ENCODE data around the gene DOCK10.

The DOCK10 gene

GRCh38 chr2:224734949-224735348, 307.3 kb downstream of the DOCK10 start:
- no peak for FAIRE-seq
- TF ChIP-seq CTCF (IDR thresholded peaks at IDR 0.05; ENCODE audit: insufficient read depth, missing control alignments), result no peak
- no peak for DNase-seq (ENCODE audit: insufficient read length, low spot score)

GRCh38 chr2:224731665-224732064, 310.6 kb downstream of the DOCK10 start:
- FAIRE-seq (no peak), DNase-seq (ENCODE audit: insufficient read length, low spot score) (no peak)
- TF ChIP-seq CTCF (IDR thresholded peaks at IDR 0.05; ENCODE audit: insufficient read depth, missing control alignments), result no peak

- TF ChIP-seq CTCF (IDR thresholded peaks at IDR 0.05; ENCODE audit: insufficient read depth, missing control alignments), result no peak
- DNase-seq (ENCODE audit: insufficient read length, low spot score) (no peak), FAIRE-seq (no peak)
Observed at GRCh38 chr2:224729435-224729834, 312.8 kb downstream of the DOCK10 start.

- DNase-seq (ENCODE audit: insufficient read length, low spot score), result no peak
- FAIRE-seq, result no peak
- TF ChIP-seq CTCF (IDR thresholded peaks at IDR 0.05; ENCODE audit: insufficient read depth, missing control alignments), result no peak
Observed at GRCh38 chr2:224724331-224724730, 317.9 kb downstream of the DOCK10 start.

- FAIRE-seq (no peak), DNase-seq (ENCODE audit: insufficient read length, low spot score) (no peak)
- no peak for TF ChIP-seq CTCF (IDR thresholded peaks at IDR 0.05; ENCODE audit: insufficient read depth, missing control alignments)
Observed at GRCh38 chr2:224723586-224724217, 318.6 kb downstream of the DOCK10 start.

- no peak for TF ChIP-seq CTCF (IDR thresholded peaks at IDR 0.05; ENCODE audit: insufficient read depth, missing control alignments)
- FAIRE-seq (no peak), DNase-seq (ENCODE audit: insufficient read length, low spot score) (no peak)
Observed at GRCh38 chr2:224722770-224723169, 319.5 kb downstream of the DOCK10 start.

- DNase-seq (ENCODE audit: insufficient read length, low spot score) (no peak), FAIRE-seq (no peak)
- TF ChIP-seq CTCF (IDR thresholded peaks at IDR 0.05; ENCODE audit: insufficient read depth, missing control alignments), result no peak
Observed at GRCh38 chr2:224722250-224722649, 320.0 kb downstream of the DOCK10 start.

Measured in D721Med (cell line).